Stomach (tissue), 4 donors: ENCODE measurements around the gene ZMYND8.

Source experiments
- CTCF ChIP-seq, 7 experiments: fragments of 450-650 bp in 4 of 7; fragments of 200-600 bp in 3 of 7; sonication (generic) in 3 of 7; IDR thresholded peaks; one replicate each; pipeline ENCODE4 v1.5.1; 2016 to 2019; ENCODE audit warnings: antibody characterized with exemption in 7 of 7, control low read depth in 2 of 7, mild to moderate bottlenecking in 1 of 7
- EP300 ChIP-seq: sonication (generic); formaldehyde crosslinking; IDR thresholded peaks from one replicate; pipeline ENCODE4 v1.6.1; 2017; ENCODE audit warnings: antibody characterized with exemption
- POLR2AphosphoS5 ChIP-seq, 3 donors: sonication (generic); formaldehyde crosslinking; IDR thresholded peaks; one replicate each; pipeline ENCODE4 v1.6.1; 2016; ENCODE audit warnings: antibody characterized with exemption in 3 of 3

DNA sequence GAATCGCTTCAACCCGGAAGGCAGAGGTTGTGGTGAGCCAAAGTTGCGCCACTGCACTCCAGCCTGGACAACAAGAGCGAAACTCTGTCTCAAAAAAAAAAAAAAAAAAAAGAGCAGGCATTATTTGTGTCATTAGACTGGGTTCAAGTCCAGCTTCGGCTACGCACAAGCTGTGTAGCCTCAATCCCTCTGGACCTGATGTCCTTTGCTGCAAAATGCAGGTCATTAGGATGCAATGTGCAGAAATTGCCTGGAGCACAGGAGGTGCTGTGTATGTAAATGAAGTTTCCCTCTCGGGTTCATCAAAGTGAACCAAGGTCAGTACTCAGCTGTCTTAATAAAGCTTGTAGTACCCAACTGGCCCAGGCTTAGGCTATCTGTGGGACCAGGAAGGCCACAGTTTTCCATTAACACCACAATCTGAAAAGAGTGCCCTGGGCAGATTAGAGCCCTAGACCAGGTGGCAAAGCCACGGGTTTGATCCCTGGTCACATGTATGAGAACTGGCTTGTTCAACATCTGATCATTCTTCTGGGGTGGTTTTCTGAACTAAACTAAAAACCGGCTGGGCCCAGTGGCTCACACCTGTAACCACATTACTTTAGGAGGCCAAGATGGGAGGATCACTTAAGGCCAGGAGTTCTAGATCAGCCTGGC is 155.3 kb downstream of the ZMYND8 start:
- no peak for TF ChIP-seq CTCF (IDR thresholded peaks at IDR 0.05)
- TF ChIP-seq EP300 = no peak
- TF ChIP-seq POLR2AphosphoS5 (IDR thresholded peaks at IDR 0.05) = no peak
